Activated CD8-positive, alpha-beta memory T cell treated with anti-CD3 and anti-CD28 coated beads for 1 hour (primary cell): Measurements from ENCODE around the gene KCNC4.

ENCODE experiments used
- DNase-seq, 2 donors: peaks; one replicate each; pipeline ENCODE4 v3.0.0-alpha.2; 2020; ENCODE audit warnings: low read depth in 1 of 2; ENCODE audit errors: extremely low read depth in 1 of 2

The KCNC4 gene

GRCh38 chr1:110188035-110188618 lies 22.0 kb upstream of the KCNC4 start:
- no peak for DNase-seq

GRCh38 chr1:110189181-110189580 lies 20.9 kb upstream of the KCNC4 start:
- DNase-seq, result no peak

GRCh38 chr1:110190282-110190929 lies 19.7 kb upstream of the KCNC4 start:
- DNase-seq, result no peak

GRCh38 chr1:110192541-110192940 lies 17.6 kb upstream of the KCNC4 start:
- no peak for DNase-seq

GRCh38 chr1:110195196-110195595 lies 14.9 kb upstream of the KCNC4 start:
- DNase-seq, result no peak

- DNase-seq, result peak in 1 of 2 donors; percentile 32
Observed at GRCh38 chr1:110196917-110197765, 13.0 kb upstream of the KCNC4 start.

GRCh38 chr1:110197905-110198629 lies 12.0 kb upstream of the KCNC4 start:
- no peak for DNase-seq

- no peak for DNase-seq
Observed at GRCh38 chr1:110198746-110199145, 11.4 kb upstream of the KCNC4 start.

GRCh38 chr1:110200190-110200589 lies 9.9 kb upstream of the KCNC4 start:
- no peak for DNase-seq

- DNase-seq, result no peak
Observed at GRCh38 chr1:110200666-110201065, 9.4 kb upstream of the KCNC4 start.

- no peak for DNase-seq
Observed at GRCh38 chr1:110201157-110201825, 8.8 kb upstream of the KCNC4 start.

GRCh38 chr1:110203021-110203661 lies 7.0 kb upstream of the KCNC4 start:
- peak in 1 of 2 donors; percentile 22 for DNase-seq

GRCh38 chr1:110205156-110205555 lies 5.0 kb upstream of the KCNC4 start:
- DNase-seq, result no peak

- DNase-seq, result no peak
Observed at GRCh38 chr1:110205591-110206155, 4.4 kb upstream of the KCNC4 start.

GRCh38 chr1:110206261-110206920 lies 3.7 kb upstream of the KCNC4 start:
- DNase-seq, result no peak

GRCh38 chr1:110207831-110208230 lies 2.3 kb upstream of the KCNC4 start:
- peak; percentile 49 to 70 for DNase-seq

- DNase-seq, result no peak
Observed at GRCh38 chr1:110208916-110209645, 1.0 kb upstream of the KCNC4 start.

- peak in 1 of 2 donors; percentile 29 for DNase-seq
Observed at GRCh38 chr1:110210604-110211495, 736 bp downstream of the KCNC4 start.
